OCI-LY1 (cell line): ENCODE results near the gene BEST3.

Experiments
- H2AFZ ChIP-seq: fragments of 200-600 bp; sonication (generic), shearing (Covaris generic); 2 replicates; pipeline ENCODE4 v1.6.0; 2014; ENCODE audit warnings: antibody characterized with exemption, mild to moderate bottlenecking, low read length
- H3F3A ChIP-seq: fragments of 200-600 bp; sonication (generic), shearing (Covaris generic); 2 replicates; pipeline ENCODE4 v1.6.0; 2014; ENCODE audit warnings: mild to moderate bottlenecking, antibody characterized with exemption, low read length, moderate library complexity; ENCODE audit not compliant: insufficient read depth
- H3K27ac ChIP-seq: fragments of 200-600 bp; sonication (generic); 2 replicates; pipeline ENCODE4 v1.5.1; 2014; ENCODE audit warnings: low read length, mixed run types, mild to moderate bottlenecking, low read depth; ENCODE audit not compliant: poor library complexity, severe bottlenecking
- H3K27me3 ChIP-seq: fragments of 200-600 bp; sonication (generic); 2 replicates; pipeline ENCODE4 v1.6.0; 2014; ENCODE audit warnings: antibody characterized with exemption, mild to moderate bottlenecking, low read length, moderate library complexity; ENCODE audit not compliant: insufficient read depth
- H3K36me3 ChIP-seq: fragments of 200-600 bp; sonication (generic); 2 replicates; pipeline ENCODE4 v1.6.1; 2014; ENCODE audit warnings: mild to moderate bottlenecking, antibody characterized with exemption, low read length, moderate library complexity, mixed read lengths; ENCODE audit not compliant: insufficient read depth
- H3K4me1 ChIP-seq: fragments of 200-600 bp; sonication (generic); 2 replicates; pipeline ENCODE4 v1.5.1; 2014; ENCODE audit warnings: mild to moderate bottlenecking, low read length, moderate library complexity; ENCODE audit not compliant: insufficient read depth, severe bottlenecking
- H3K4me2 ChIP-seq: fragments of 200-600 bp; sonication (generic), shearing (Covaris generic); 2 replicates; pipeline ENCODE4 v1.6.1; 2014; ENCODE audit warnings: low read length
- H3K4me3 ChIP-seq: fragments of 200-600 bp; sonication (generic); 2 replicates; pipeline ENCODE4 v1.5.1; 2014; ENCODE audit warnings: low read length, low read depth, mild to moderate bottlenecking, mixed read lengths; ENCODE audit not compliant: poor library complexity, severe bottlenecking
- H3K79me2 ChIP-seq: fragments of 200-600 bp; shearing (Covaris generic); 2 replicates; pipeline ENCODE4 v1.6.1; 2016; ENCODE audit warnings: mixed run types, low read length, mixed read lengths; ENCODE audit not compliant: insufficient read depth
- H3K9ac ChIP-seq: fragments of 200-600 bp; sonication (generic), shearing (Covaris generic); 2 replicates; pipeline ENCODE4 v1.6.1; 2014; ENCODE audit warnings: mild to moderate bottlenecking, low read length, mixed read lengths
- H3K9me2 ChIP-seq: fragments of 200-600 bp; sonication (generic), shearing (Covaris generic); 2 replicates; pipeline ENCODE4 v1.6.1; 2014; ENCODE audit warnings: low read depth, mild to moderate bottlenecking, low read length, mixed read lengths
- H3K9me3 ChIP-seq: fragments of 200-600 bp; shearing (Covaris generic); 2 replicates; pipeline ENCODE4 v1.6.1; 2014; ENCODE audit warnings: low read length, mixed read lengths
- H4K20me1 ChIP-seq: fragments of 200-600 bp; sonication (generic), shearing (Covaris generic); 2 replicates; pipeline ENCODE4 v1.6.0; 2016; ENCODE audit warnings: mild to moderate bottlenecking, low read length; ENCODE audit not compliant: insufficient read depth
- EZH2 ChIP-seq: fragments of 200-600 bp; sonication (generic), shearing (Covaris generic); IDR thresholded peaks from 2 replicates; pipeline ENCODE4 v1.8.0; 2017; ENCODE audit warnings: borderline replicate concordance, mixed run types, mild to moderate bottlenecking, antibody characterized with exemption, low read length, moderate library complexity, mixed read lengths
- TF ChIP-seq, protein P1 (sequence below): fragments of 200-600 bp; sonication (generic), shearing (Covaris generic); IDR thresholded peaks from 2 replicates; pipeline ENCODE4 v1.5.1; 2017; ENCODE audit warnings: mild to moderate bottlenecking, antibody characterized with exemption, low read length, moderate library complexity, mixed read lengths

Gene BEST3

DNA sequence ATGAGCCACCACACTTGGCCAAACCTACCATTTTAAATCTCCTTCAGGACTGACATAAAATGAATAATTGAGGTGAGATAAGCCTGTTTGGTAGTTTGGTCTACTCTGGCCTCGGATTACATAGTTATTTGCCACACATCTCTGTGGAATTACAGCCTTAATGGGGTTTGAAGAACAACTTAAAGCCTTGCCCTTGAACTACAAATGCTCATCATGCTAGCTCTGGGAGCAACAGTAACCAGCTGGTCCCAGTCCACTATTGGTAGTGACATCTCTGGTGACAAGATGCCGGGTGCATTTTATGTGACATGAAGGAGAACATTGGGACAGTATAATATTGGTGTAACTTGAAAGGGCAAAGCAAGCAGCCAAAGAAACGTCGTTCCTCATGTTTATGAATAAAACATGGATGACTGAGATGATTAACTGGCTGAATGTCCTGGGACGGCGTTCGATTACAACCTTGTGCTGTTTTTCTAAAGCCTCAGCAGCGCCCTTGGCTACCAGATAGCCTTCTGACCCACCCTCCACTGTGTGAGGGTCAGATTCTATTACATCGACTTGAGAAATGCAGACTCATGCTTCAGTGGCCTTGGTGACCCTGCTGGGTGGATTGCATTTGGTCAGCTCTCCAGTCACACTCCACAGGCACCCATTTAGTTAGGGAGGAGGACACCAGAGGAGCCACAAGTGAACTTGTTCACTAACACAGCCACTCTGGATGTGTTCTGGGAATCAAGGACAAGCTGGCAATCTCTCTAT, 41.5 kb downstream of the BEST3 start:
- no peaks in the 10 kb centered on the region for H3K4me1 ChIP-seq
- H3K9ac ChIP-seq: no peak overlapping the region
- H3K36me3 ChIP-seq: peaks cover 21% of the 10 kb centered on the region
- H3K79me2 ChIP-seq: no peaks in the 10 kb centered on the region
- no peak overlapping the region for H3K4me3 ChIP-seq
- H3K9me3 ChIP-seq: no peaks in the 10 kb centered on the region
- no peak overlapping the region for H3K27ac ChIP-seq
- H3K4me2 ChIP-seq: no peak overlapping the region
- no peaks in the 10 kb centered on the region for H3F3A ChIP-seq
- H2AFZ ChIP-seq: no peak overlapping the region
- no peak for TF ChIP-seq EZH2
- TF ChIP-seq, protein P1, sequence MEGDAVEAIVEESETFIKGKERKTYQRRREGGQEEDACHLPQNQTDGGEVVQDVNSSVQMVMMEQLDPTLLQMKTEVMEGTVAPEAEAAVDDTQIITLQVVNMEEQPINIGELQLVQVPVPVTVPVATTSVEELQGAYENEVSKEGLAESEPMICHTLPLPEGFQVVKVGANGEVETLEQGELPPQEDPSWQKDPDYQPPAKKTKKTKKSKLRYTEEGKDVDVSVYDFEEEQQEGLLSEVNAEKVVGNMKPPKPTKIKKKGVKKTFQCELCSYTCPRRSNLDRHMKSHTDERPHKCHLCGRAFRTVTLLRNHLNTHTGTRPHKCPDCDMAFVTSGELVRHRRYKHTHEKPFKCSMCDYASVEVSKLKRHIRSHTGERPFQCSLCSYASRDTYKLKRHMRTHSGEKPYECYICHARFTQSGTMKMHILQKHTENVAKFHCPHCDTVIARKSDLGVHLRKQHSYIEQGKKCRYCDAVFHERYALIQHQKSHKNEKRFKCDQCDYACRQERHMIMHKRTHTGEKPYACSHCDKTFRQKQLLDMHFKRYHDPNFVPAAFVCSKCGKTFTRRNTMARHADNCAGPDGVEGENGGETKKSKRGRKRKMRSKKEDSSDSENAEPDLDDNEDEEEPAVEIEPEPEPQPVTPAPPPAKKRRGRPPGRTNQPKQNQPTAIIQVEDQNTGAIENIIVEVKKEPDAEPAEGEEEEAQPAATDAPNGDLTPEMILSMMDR: no peak
- no peaks in the 10 kb centered on the region for H3K27me3 ChIP-seq
- H3K9me2 ChIP-seq: no peaks in the 10 kb centered on the region
- H4K20me1 ChIP-seq: no peaks in the 10 kb centered on the region

DNA sequence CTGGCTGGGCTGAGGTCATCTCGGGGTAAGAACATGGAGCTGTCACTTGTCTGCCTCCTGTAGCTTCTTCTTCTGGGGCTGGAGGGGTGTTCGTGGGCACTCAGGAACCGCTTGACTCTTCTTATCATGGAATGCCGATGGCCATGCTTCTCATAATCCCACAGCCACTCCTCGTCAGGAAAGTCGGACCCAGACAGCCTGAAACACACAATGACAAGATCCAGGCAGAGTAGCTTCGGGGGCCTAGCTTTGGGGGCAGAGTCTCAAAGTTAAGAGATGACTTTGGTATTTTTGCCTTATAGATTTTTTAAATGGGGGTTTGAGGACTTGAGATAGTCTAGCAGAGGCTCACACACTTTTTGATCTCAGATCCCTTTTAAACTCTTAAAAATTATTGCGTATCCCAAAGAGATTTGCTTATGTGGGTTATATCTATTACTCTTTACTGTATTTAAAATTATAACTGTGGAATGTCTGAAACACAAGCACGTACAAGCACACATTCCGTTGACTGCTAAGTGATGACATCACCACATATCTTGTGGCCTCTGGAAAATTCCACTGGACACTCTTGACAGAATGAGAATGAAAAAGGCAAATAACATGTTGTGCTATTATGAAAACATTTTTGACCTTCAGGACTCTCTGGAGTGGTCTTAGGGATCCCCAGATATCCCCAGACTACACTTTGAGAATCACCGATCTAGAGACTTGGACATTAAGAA, 43.3 kb downstream of the BEST3 start:
- no peak overlapping the region for H3K4me3 ChIP-seq
- no peaks in the 10 kb centered on the region for H3F3A ChIP-seq
- no peak overlapping the region for H3K27ac ChIP-seq
- no peaks in the 10 kb centered on the region for H3K79me2 ChIP-seq
- no peaks in the 10 kb centered on the region for H3K9me2 ChIP-seq
- no peak overlapping the region for H3K9ac ChIP-seq
- H3K4me2 ChIP-seq: no peak overlapping the region
- H3K27me3 ChIP-seq: no peaks in the 10 kb centered on the region
- H4K20me1 ChIP-seq: no peaks in the 10 kb centered on the region
- TF ChIP-seq, protein P1: no peak
- no peak for TF ChIP-seq EZH2
- no peaks in the 10 kb centered on the region for H3K4me1 ChIP-seq
- no peaks in the 10 kb centered on the region for H3K9me3 ChIP-seq
- H3K36me3 ChIP-seq: peaks cover 21% of the 10 kb centered on the region
- no peak overlapping the region for H2AFZ ChIP-seq

DNA sequence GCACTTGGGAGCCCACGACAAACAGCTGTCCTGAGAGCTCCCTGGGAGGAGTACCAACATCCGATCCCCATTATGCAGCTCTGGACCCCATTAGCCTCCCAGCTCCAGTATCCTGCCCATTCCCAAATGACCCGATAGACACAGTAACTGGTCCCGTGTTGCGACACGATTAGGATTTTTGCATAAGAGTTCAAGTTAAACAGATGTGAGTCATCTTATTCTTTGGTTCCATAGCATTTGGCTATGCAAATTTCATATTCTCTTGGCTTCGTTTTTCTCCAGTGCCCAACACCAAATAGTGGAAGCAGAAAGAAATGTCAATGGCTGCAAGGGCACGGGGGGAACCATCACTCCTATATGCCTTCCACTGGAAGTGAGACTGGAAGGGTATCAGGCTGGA, 45.4 kb downstream of the BEST3 start:
- Histone ChIP-seq H2AFZ (no peak overlapping the region), H3F3A (no peaks in the 10 kb centered on the region), H3K36me3 (peaks cover 16% of the 10 kb centered on the region), H3K4me1 (no peaks in the 10 kb centered on the region), H3K4me2 (no peak overlapping the region), H4K20me1 (no peaks in the 10 kb centered on the region), H3K9me3 (no peaks in the 10 kb centered on the region), H3K79me2 (no peaks in the 10 kb centered on the region), H3K9ac (no peak overlapping the region), H3K9me2 (no peaks in the 10 kb centered on the region), H3K27ac (no peak overlapping the region), H3K4me3 (no peak overlapping the region), H3K27me3 (no peaks in the 10 kb centered on the region)
- TF ChIP-seq, protein P1: no peak
- no peak for TF ChIP-seq EZH2
